K562 (cell line): ENCODE data around the gene FAM107B. TPM values are rescaled to one million over a fixed set of nuclear protein-coding genes. Genes with fewer than 3 reads are reported as not detected.

Experiments
- ATAC-seq: fragments of 200-7000 bp; cut with Tn5 transposase; 3 replicates; pipeline ENCODE4 v1.9.1; 2020; ENCODE audit warnings: moderate library complexity
- BruUV-seq: library from RNA; stranded (reverse); fragments of 400-500 nt; replicated peaks from 2 replicates; lab custom pipeline; 2021; lab: Mats Ljungman, UMichigan
- CTCF ChIA-PET: fragments of 300-600 bp; formaldehyde crosslinking; extraction: SDS; loops from one replicate; lab custom pipeline; 2021; ENCODE audit warnings: low intra/inter-chr PET ratio; lab: Yijun Ruan, JAX
- POLR2A ChIA-PET: fragments of 300-600, 350-650 bp; sonication (Branson Sonifier 250); formaldehyde crosslinking; extraction: SDS; loops from one replicate; lab custom pipeline; 2021; ENCODE audit warnings: antibody characterized with exemption, inconsistent platforms; lab: Yijun Ruan, JAX
- DNase-seq, 4 experiments: peaks; one replicate each; pipeline versions ENCODE4 v3.0.0 to v3.0.0-alpha.2; 2011 to 2018; ENCODE audit warnings: low spot score in 3 of 4, mixed read lengths in 3 of 4; ENCODE audit errors: extremely low read depth in 1 of 4
- FAIRE-seq: peaks from 2 replicates; lab custom pipeline; 2011; peaks lifted over from hg19 to GRCh38; lab: Jason Lieb, UNC
- H2AFZ ChIP-seq: 2 replicates; pipeline ENCODE4 v1.6.0; 2011; ENCODE audit warnings: low read depth, low read length, control low read depth, inconsistent platforms
- H3K27ac ChIP-seq: fragments of 200-600 bp; 3 replicates; pipeline ENCODE4 v1.8.0; 2011; ENCODE audit warnings: low read depth, mild to moderate bottlenecking, control low read depth, inconsistent platforms, low read length, moderate library complexity, mixed read lengths; ENCODE audit errors: extremely low read depth
- H3K27me3 ChIP-seq, 2 experiments: fragments of 300-600 bp in 1 of 2; 2 replicates in 1 of 2; 3 replicates in 1 of 2; pipeline versions ENCODE4 v1.6.0 to v1.8.0; 2011; ENCODE audit warnings: inconsistent platforms in 2 of 2, low read length in 2 of 2, mild to moderate bottlenecking in 1 of 2, mixed read lengths in 1 of 2, moderate library complexity in 1 of 2; ENCODE audit not compliant: control insufficient read depth in 2 of 2, insufficient read depth in 2 of 2
- H3K36me3 ChIP-seq: fragments of 300-600 bp; 3 replicates; pipeline ENCODE4 v1.8.0; 2011; ENCODE audit warnings: mild to moderate bottlenecking, low read length, inconsistent platforms; ENCODE audit not compliant: control insufficient read depth, insufficient read depth
- H3K4me1 ChIP-seq, 2 experiments: fragments of 200-600 bp in 1 of 2; replicated peaks in 1 of 2; 2 replicates in 1 of 2; 3 replicates in 1 of 2; pipeline versions ENCODE4 v1.5.1 to v1.8.0; 2011; ENCODE audit warnings: inconsistent platforms in 2 of 2, low read length in 2 of 2, mild to moderate bottlenecking in 1 of 2, mixed read lengths in 1 of 2, moderate library complexity in 1 of 2; ENCODE audit not compliant: control insufficient read depth in 2 of 2, insufficient read depth in 2 of 2
- H3K4me2 ChIP-seq: 2 replicates; pipeline ENCODE4 v1.6.1; 2011; ENCODE audit warnings: low read length, control low read depth, inconsistent platforms, mixed read lengths; ENCODE audit not compliant: insufficient read depth
- H3K4me3 ChIP-seq: fragments of 200-600 bp; sonication (generic), shearing (Covaris generic); 2 replicates; pipeline ENCODE4 v1.5.1; 2016; ENCODE audit warnings: control low read depth, inconsistent platforms
- H3K79me2 ChIP-seq: fragments of 200-600 bp; 3 replicates; pipeline ENCODE4 v1.8.0; 2011; ENCODE audit warnings: low read length, inconsistent platforms; ENCODE audit not compliant: control insufficient read depth, insufficient read depth
- H3K9ac ChIP-seq, 2 experiments: 2 replicates each; pipeline versions ENCODE4 v1.6.0 to v1.6.1; 2011; ENCODE audit warnings: low read depth in 2 of 2, low read length in 2 of 2, control low read depth in 1 of 2, inconsistent platforms in 1 of 2, mild to moderate bottlenecking in 1 of 2, mixed read lengths in 1 of 2; ENCODE audit not compliant: insufficient read depth in 1 of 2
- H3K9me1 ChIP-seq: one replicate; pipeline ENCODE4 v1.6.0; 2011; ENCODE audit warnings: inconsistent platforms, mild to moderate bottlenecking, low read length, moderate library complexity; ENCODE audit not compliant: control insufficient read depth, insufficient read depth
- H3K9me3 ChIP-seq: replicated peaks from 2 replicates; pipeline ENCODE4 v1.5.1; 2011; ENCODE audit warnings: low read depth, low read length, inconsistent platforms; ENCODE audit not compliant: control insufficient read depth, insufficient read depth
- H4K20me1 ChIP-seq: replicated peaks from 2 replicates; pipeline ENCODE4 v1.6.1; 2011; ENCODE audit warnings: low read length, inconsistent platforms, mixed read lengths; ENCODE audit not compliant: control insufficient read depth, insufficient read depth
- CGGBP1 ChIP-seq: fragments of 250-450 bp; sonication (Bioruptor Pico); IDR thresholded peaks from 2 replicates; pipeline ENCODE4 v1.9.0; 2021; ENCODE audit warnings: mild to moderate bottlenecking
- KLF10 ChIP-seq: fragments of 250-450 bp; sonication (Bioruptor Pico); IDR thresholded peaks from 2 replicates; pipeline ENCODE4 v1.6.1; 2021; ENCODE audit warnings: matching md5 sums
- MAZ ChIP-seq, 2 experiments: fragments of 450-650 bp in 1 of 2; sonication (generic) in 1 of 2; formaldehyde crosslinking; IDR thresholded peaks in 1 of 2; conservative IDR thresholded peaks in 1 of 2; 2 replicates each; pipeline versions ENCODE4 v1.4.0 to v1.5.0; 2020; ENCODE audit warnings: mild to moderate bottlenecking in 1 of 2, missing genetic modification reagents in 1 of 2
- MGA ChIP-seq: fragments of 450-650 bp; IDR thresholded peaks from 2 replicates; pipeline ENCODE4 v1.6.1; 2016; ENCODE audit warnings: mild to moderate bottlenecking, moderate library complexity
- RBM15 ChIP-seq: fragments of 200-400 bp; formaldehyde crosslinking; IDR thresholded peaks from 2 replicates; pipeline ENCODE4 v1.6.1; 2018; ENCODE audit warnings: mild to moderate bottlenecking, low read length, moderate library complexity; ENCODE audit not compliant: insufficient read depth
- STAT5B ChIP-seq: fragments of 250-450 bp; sonication (Bioruptor Pico); IDR thresholded peaks from 2 replicates; pipeline ENCODE4 v1.8.0; 2021; ENCODE audit warnings: mild to moderate bottlenecking, inconsistent platforms
- ZKSCAN3 ChIP-seq: fragments of 250-450 bp; sonication (Bioruptor Pico); IDR thresholded peaks from 2 replicates; pipeline ENCODE4 v1.4.0; 2020
- ZNF121 ChIP-seq: sonication (generic); formaldehyde crosslinking; conservative IDR thresholded peaks from 2 replicates; pipeline ENCODE4 v1.8.0; 2022; ENCODE audit warnings: missing genetic modification reagents
- ZNF780A ChIP-seq: fragments of 250-450 bp; sonication (Bioruptor Pico); IDR thresholded peaks from 2 replicates; pipeline ENCODE4 v1.5.0; 2021; ENCODE audit warnings: mild to moderate bottlenecking
- WGBS: fragments of 100-300 bp; shearing (Covaris generic); methylation state at CpG from one replicate; pipeline ENCODE4 v1.1.6; 2016; ENCODE audit warnings: low coverage, mixed read lengths; ENCODE audit not compliant: insufficient coverage; ENCODE audit errors: missing lambda C conversion rate; 5-methylcytosine and 5-hydroxymethylcytosine counted together
- in situ Hi-C: fragments of 300-500 bp; cut with MboI; formaldehyde crosslinking; loops from 4 replicates; pipeline ENCODE4 v1.15.0; 2018; ENCODE audit warnings: inconsistent platforms, mixed read lengths
- intact Hi-C: fragments of 100-400 bp; cut with micrococcal nuclease; formaldehyde crosslinking; loops from 2 replicates; pipeline ENCODE4 v1.14.2; 2022
- polyA plus RNA-seq, 8 experiments: library from polyadenylated mRNA; depleted of rRNA in 4 of 8; stranded (reverse) in 5 of 8; unstranded in 3 of 8; fragments of >200 nt; fragmentation: Nextera tagmentation in 2 of 8; fragmentation: Illumina TruSeq in 1 of 8; extraction: Ambion mirVana in 2 of 8; extraction: Trizol in 1 of 8; gene quantifications; 2 replicates each; pipeline versions ENCODE4 v1.2.1 to v1.2.3, GENCODE V29; 2011 to 2014; ENCODE audit warnings: inconsistent platforms in 1 of 8, missing spikeins in 1 of 8
- total RNA-seq, 7 experiments: library from RNA; depleted of rRNA in 6 of 7; stranded (reverse); fragments of >200 nt in 6 of 7; fragmentation: Illumina TruSeq in 2 of 7; extraction: Trizol in 2 of 7; gene quantifications; 2 replicates each; pipeline versions ENCODE4 v1.2.1 to v1.2.3, GENCODE V29; 2011 to 2021; ENCODE audit warnings: low replicate concordance in 1 of 7
- TF ChIP-seq, protein P1 (sequence below): sonication (generic); formaldehyde crosslinking; IDR thresholded peaks from 2 replicates; pipeline ENCODE4 v1.8.1; 2023; ENCODE audit warnings: mild to moderate bottlenecking, missing genetic modification reagents

The FAM107B gene
- total and polyA plus RNA-seq, 9 of the 15 experiments (the other 6 are each of a cell fraction or from before 2014, with no cell fraction given) = 0.40 to 2.8 (median 1.4) TPM

DNA sequence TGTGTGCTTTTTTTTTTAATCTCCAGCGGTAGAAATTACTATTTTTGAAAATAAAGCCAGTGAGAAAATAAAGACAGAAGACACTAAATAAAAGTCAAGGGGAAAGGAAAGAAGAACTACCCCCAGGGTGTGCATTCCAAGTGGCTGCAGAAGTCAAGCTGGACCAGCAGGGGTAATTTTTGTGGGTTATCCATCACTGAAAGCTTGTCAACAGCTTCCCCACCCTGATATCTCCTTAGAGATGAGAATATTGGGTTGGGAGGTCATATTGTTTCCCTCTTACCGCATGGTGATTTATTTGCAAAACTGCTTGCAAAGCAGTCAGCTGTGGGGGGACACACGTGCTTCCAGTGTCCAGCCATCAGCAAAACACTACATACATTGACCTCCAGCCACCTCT lies 46.4 kb downstream of the FAM107B start:
- H3K9ac ChIP-seq = no peak overlapping the region
- H2AFZ ChIP-seq = no peak overlapping the region
- no peak for FAIRE-seq
- no TSS peak for BruUV-seq
- in situ Hi-C loops (no loop called here), intact Hi-C loops (no loop called here)
- no peak for DNase-seq
- CTCF ChIA-PET = no interaction called here
- H3K4me3 ChIP-seq = no peak overlapping the region
- H3K79me2 ChIP-seq = no peaks in the 10 kb centered on the region
- H3K36me3 ChIP-seq = no peaks in the 10 kb centered on the region
- H3K4me2 ChIP-seq = no peak overlapping the region
- no peak overlapping the region for H3K27ac ChIP-seq
- peaks cover 6 to 12% of the 10 kb centered on the region in 2 experiments; a peak in 4 of 5 replicates for H3K27me3 ChIP-seq
- POLR2A ChIA-PET = no interaction called here
- H4K20me1 ChIP-seq = no peaks in the 10 kb centered on the region
- no peaks in the 10 kb centered on the region for H3K9me3 ChIP-seq
- WGBS = 2% methylated on average over 3 of the region's 3 CpGs
- H3K4me1 ChIP-seq = no peaks in the 10 kb centered on the region
- no peaks in the 10 kb centered on the region for H3K9me1 ChIP-seq
- ATAC-seq = no peak
- TF ChIP-seq ZNF780A = no peak
- TF ChIP-seq MGA = no peak
- no peak for TF ChIP-seq ZNF121
- TF ChIP-seq STAT5B (CRISPR knock-in tag) = no peak
- no peak for TF ChIP-seq CGGBP1 (CRISPR knock-in tag)
- no peak for TF ChIP-seq RBM15
- no peak for TF ChIP-seq MAZ (CRISPR knock-in tag; conservative IDR thresholded peaks at IDR 0.05 in 1 of 2, IDR thresholded peaks at IDR 0.05 in 1 of 2)
- no peak for TF ChIP-seq ZKSCAN3 (CRISPR knock-in tag)
- TF ChIP-seq, protein P1, sequence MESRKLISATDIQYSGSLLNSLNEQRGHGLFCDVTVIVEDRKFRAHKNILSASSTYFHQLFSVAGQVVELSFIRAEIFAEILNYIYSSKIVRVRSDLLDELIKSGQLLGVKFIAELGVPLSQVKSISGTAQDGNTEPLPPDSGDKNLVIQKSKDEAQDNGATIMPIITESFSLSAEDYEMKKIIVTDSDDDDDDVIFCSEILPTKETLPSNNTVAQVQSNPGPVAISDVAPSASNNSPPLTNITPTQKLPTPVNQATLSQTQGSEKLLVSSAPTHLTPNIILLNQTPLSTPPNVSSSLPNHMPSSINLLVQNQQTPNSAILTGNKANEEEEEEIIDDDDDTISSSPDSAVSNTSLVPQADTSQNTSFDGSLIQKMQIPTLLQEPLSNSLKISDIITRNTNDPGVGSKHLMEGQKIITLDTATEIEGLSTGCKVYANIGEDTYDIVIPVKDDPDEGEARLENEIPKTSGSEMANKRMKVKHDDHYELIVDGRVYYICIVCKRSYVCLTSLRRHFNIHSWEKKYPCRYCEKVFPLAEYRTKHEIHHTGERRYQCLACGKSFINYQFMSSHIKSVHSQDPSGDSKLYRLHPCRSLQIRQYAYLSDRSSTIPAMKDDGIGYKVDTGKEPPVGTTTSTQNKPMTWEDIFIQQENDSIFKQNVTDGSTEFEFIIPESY (CRISPR knock-in tag) = no peak
- no peak for TF ChIP-seq KLF10
